Measurements from ENCODE around the gene MYOG.

MYOG gene

DNA sequence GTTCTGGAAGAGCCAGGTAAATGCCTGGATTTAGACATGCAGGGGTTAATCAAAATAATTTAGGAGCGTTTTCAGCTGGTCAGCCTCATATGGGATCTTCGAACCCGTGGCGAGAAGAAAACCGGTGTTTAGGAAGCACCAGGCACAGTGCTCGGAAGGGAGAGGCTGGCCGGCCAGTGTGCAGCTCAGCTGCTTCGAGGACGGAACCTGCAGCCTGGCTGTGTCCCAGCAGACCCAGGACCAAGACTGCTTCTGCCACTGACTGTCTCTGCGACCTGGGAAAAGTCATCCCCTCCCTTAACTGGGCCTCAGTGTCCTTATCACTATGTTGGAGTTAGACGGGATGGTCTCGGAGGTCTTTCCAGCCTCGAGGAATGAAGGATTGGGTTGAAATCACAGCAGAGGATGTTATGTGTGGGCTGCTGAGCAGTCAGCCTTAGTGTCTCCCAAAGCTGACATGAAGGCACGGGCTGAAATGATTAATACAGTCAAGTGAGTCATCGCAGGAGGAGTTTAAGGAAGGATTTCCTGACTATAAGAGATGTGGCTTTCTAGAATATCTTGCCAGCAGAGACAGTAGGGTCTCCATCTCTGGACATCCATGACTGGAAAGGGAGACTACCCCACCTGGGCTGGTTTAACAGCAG is 38.7 kb downstream of the MYOG start:
- no peak for DNase-seq (ENCODE audit: low read depth in 2 of 2)

DNA sequence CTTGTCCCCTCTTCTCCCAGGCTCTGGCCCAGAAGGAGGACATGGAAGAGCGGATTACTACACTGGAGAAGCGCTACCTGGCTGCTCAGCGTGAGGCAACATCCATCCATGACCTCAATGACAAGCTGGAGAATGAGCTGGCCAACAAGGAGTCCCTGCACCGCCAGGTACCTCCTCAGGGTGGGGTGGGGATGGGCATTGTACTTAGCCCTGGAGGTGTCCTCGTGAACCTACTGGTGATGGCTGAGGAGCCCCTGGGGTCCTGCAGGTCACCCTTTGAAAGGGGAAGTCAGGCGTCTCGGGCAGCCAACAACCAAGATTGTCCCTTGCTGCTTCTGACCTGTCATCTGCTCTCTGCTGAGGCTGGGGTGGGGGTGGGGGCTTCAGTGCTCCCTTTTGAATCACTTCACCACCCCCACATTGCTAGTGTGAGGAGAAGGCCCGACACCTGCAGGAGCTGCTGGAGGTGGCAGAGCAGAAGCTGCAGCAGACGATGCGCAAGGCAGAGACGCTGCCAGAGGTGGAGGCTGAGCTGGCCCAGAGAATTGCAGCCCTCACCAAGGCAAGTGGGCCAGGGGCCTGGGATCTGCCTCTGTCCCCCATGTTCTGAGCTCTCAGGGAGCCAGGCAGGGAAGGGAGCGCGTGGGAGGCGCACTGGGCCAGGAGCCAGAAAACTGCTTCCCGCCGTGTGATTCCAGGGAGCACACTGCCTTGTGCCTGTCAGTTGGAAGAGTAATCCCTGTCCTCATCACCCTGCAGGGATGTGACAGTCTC is 39.8 kb downstream of the MYOG start:
- no peak for DNase-seq (ENCODE audit: low read depth in 2 of 2)

DNA sequence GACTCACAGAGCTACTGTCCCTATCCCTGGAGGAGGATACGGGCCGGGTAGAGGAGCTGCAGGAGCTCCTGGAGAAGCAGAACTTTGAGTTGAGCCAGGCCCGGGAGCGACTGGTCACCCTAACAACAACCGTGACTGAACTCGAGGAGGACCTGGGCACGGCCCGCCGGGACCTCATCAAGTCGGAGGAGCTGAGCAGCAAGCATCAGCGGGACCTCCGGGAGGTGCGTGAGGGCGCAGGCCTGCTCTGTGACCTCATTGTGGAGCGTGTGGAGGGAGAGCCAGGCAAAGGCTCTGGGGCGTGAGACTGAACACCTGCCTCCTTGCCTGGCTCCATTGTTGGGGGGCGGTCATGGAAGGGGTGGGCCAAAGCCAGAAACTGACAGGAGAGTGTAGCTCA is 40.5 kb downstream of the MYOG start:
- DNase-seq (ENCODE audit: low read depth in 2 of 2), result no peak

DNA sequence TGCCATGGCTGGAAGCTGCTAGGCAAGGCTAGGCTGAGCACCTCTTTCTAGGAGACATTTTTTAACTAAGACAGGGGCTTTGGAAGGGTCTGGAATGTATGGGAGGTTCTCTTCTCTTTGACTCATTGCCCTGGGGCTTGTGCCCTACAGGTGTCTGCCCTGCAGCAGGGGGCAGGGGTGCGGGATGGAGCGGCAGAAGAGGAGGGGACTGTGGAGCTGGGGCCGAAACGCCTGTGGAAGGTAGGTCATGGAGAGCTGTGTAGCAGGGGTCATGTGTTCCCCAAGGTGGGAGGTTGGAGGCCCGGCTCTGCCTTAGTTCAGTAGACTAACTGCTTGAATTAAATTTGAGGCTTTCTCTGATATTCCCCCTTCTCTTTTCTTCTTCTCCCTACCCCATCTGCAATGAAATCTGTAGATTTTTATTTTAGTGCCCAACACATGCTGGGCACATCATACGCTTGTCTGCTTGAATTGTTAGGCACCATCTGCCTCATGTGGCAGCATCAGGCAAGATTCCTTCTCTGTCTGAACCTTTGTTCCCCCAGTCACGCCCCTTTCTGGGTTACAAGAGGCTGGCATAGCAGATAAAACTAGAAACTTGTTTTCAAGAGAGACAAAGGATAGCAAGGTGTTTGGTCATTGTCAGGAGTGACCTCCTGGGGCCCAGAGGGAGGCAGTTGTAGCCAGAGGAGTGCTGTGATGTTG is 41.1 kb downstream of the MYOG start:
- DNase-seq (ENCODE audit: low read depth in 2 of 2), result no peak

DNA sequence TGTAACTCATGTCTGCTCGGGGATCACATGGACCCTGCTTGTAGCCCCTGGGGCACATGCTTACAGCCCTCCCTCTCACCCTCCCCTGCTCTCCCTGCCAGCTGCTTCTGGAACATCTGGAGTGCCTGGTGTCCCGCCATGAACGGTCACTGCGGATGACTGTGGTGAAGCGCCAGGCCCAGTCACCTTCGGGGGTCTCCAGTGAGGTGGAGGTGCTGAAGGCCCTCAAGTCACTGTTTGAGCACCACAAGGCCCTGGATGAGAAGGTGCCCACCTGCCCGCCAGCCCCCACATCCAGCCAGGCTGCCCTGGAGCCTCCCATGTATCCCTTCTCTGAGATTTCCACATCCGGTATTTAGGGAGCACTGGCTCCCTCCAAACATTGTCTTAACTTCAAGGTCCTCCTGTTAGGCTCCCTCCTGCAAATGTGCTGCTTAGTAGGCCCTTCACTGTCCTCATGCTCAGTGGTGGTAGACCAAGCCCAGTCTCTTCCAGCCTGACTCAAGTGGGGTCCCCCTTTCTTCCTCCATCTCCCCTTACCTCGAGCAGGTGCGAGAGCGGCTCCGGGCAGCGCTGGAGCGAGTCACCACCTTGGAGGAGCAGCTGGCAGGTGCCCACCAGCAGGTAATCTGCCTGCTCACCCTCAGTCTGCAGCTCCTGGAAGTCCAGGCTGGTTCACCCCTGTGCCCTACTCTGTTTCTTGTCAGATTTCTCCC is 41.8 kb downstream of the MYOG start:
- no peak for DNase-seq (ENCODE audit: low read depth in 2 of 2)

DNA sequence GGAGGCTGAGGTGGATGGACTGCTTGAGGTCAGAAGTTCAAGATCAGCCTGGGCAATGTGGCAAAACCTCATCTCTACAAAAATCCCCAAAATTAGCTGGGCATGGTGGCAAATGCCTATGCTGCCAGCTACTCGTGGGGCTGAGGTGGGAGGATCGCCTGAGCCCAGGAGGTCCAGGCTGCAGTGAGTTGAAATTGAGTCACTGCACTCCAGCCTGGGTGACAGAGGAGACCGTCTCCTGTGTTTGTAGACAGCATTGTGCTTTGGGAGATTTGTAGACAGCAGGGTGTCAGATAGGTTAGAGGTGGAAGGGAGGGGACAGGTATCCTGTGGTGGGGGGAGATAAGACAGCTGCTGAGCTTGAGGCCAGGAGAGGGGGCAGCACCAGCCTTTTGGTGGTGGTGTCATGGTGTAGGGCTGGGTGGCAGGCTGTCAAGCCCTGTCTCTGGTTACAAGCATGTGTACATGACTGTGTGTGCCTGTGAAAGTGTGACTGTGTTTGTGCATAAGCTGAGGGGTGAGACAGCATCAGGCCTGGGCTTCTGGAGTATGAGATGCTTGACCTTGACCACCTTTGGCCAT is 44.4 kb downstream of the MYOG start:
- no peak for DNase-seq (ENCODE audit: low read depth in 2 of 2)

DNA sequence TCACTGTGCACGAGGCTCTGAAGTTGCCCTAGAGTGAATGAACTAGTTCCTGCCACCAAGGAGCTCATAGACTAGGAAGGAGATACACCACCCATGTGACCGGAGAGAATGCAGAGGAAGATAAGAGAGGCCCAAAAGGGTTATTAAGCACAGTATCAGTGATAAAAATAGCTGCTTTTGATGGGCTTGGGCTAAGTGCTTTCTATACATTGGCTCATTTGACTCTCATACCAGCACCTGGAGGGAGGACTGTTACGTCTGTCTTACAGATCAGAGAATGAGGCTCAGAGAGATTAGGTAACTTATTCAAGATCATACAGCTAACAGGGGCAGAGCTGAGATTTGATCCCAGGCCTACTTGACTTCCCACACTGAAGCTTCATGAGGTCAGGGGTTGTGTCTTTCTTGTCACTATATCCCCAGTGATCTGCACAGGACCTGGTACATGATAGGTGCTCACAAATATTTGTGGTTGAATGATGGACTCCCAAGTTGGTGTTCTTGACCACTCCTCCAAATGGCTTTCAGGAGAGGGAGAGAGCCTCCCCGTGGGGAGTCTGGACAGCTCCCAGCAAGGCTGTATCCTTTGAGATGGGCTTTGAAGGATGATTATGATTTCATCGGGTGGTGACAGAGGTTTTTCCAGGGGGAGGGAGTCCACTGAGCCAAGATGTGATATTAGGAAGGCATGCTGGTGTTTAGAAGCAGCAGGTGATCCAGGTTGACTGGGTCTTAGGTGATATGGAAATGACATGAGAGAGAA is 45.1 kb downstream of the MYOG start:
- DNase-seq (ENCODE audit: low read depth in 2 of 2), result no peak

DNA sequence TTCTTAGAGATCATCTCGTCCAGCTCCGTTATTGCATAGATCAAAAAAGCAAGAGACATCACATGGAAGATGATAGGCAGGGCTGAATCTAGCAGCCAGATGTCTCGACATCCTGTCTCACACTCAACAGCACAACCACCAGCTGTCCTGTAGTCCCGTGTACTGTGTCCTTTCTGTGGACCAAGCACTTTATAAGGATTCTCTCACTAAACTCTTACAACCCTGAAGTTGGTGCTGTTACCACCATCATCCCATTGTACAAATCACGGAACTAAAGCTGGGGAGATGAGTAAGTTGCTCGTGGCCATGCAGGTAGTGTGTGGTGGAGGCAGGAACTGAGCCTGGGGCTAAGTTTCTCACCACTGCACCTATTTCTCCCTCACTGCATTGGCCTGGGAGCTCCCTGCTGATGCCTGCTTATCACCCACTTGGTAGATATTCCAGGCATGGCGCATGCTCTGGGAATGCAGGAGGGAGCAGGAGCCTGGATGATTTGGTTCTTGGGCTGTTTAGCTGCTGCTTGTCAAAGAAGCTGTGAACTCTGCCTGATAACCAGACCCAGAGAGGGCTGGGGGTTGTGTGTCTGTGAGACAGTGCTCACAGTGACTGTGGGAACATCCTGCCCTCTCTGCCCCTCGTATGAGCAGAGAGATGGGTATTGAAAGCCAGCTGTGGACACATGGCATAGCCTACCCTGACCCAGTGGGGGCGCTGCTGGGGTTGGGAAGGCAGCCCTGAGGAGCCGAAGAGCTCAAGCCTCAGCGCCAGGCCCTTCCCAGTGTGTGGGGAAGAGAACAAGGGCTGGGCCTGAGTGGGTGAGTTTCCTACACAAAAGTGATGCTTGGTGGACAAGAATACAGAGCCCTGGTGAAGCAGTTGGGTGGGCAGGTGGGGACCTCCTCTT is 46.0 kb downstream of the MYOG start:
- DNase-seq (ENCODE audit: low read depth in 2 of 2), result no peak

DNA sequence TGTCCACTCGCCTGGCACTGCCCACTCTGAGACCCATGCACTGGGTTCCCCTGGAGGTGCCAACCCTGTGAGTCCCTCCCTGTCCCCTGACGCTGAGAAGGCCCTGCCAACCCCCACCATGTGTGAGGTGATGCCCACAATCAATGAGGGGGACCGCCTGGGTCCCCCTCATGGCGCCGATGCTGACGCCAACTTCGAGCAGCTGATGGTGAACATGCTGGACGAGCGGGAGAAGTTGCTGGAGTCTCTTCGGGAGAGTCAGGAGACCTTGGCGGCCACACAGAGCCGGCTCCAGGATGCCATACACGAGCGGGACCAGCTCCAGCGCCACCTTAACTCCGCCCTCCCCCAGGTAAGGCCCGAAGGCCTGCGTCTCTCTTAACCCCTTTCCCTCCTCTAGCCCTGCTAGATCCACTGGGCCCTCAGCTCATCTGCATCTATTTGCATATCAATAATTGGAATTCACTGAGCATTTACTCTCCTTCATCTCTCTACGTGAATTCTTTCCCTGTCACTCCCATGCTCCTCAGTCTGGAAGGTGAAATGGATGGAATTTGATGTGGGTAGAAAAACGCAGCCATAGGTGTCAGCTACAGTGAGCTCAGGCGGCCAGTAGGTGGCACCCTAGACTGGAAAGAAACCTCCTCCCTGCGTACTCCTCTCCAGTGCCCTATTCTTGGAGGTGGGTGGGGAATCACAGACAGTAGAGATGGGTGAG is 46.8 kb downstream of the MYOG start:
- DNase-seq (ENCODE audit: low read depth in 2 of 2), result peak; percentile 52 to 62

DNA sequence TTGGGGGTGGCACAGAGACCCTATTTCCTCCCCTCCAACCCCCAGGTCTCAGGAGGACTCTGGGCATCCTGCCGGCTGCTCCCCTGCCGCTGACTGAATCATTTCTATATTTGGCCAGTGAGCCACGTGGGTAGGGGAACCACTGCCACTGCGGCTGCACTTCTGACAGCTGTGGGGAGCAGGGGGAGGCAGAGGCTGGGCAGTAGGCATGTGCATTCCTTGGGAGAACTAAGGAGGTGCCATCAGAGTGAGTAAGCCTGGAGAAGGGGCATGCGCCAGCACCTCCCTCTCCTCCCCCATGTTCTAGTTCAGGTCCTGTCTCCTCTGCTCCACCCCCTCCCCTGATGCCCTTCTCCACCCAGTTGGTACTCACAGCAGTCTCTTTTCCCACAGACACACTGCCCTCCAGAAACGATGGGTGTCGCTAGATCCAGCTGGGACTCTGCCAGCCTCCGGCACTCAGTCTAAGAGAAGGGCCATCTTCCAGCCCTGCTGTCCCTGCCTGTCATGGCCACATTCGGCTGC is 47.5 kb downstream of the MYOG start:
- DNase-seq (ENCODE audit: low read depth in 2 of 2), result no peak

DNA sequence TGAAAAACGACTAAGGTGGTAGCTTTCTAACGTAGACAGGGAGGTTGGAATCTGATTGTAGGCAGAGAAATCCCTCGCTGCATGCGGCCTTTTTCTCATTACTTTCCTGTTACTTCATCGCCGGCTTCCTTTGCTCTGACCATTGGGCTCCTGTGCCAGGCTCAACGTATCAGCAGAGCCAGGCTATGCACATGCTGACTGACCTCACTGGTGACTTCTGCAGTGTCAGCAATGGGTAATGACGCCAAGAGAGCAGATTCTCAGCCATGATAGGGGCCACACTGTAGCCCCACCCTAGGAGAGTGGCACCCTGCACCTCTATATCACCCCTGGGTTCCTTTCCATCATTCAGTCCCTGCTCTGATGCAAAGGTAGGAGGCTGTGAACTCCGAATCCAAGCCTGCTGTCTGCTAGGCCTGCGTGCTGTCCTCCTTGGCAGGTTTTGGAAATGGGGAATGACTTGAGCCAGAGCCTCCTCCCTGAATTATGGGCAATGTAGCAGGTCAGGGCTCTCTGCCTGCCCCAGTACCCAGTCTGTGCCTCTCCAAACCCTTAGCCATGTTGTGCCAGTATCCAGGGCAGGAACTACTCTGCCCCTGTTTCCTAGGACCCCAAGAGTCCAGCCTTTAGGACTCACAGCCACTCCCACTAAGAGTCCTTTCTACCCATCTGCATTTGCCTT is 48.2 kb downstream of the MYOG start:
- no peak for DNase-seq (ENCODE audit: low read depth in 2 of 2)

DNA sequence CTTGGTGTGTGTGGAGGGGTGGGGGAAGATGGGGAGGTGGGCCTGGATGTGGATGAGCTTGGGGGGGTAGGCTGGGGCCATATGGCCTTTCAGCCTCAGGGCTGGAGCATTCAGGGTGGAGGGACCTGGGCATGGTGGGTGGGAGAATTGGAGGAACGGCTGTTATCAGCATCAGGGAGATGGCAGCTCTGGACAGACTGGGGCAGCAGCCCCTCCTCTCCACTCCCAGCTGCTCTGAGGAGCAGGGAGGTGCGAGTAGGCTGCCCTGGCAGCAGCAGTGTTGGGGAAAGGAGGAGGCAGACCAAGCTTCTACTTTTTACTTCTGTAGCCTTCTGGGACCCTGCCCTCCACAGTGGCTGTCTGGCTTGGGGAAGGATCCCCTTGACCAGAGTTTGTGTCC is 49.3 kb downstream of the MYOG start:
- no peak for DNase-seq (ENCODE audit: low read depth in 2 of 2)

DNA sequence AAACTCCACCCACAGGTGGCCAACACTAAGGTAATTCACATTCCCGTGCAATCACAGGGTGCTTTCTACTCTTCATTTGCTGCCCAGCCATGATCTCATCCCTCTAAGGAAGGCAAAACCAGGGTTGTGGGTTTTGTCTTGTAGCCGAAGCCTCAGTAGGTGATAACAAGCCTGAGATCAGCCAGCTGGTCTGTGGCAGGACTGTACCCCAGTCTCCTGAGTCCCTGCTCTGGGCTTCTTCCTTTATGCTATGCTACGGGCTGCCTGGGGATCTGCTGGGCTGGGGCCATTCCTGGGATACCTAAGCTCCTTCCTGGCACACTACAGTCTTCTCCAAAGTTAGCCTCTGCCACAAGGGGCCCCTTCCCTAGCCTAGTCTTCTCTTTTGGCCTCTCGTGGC is 49.7 kb downstream of the MYOG start:
- no peak for DNase-seq (ENCODE audit: low read depth in 2 of 2)

DNA sequence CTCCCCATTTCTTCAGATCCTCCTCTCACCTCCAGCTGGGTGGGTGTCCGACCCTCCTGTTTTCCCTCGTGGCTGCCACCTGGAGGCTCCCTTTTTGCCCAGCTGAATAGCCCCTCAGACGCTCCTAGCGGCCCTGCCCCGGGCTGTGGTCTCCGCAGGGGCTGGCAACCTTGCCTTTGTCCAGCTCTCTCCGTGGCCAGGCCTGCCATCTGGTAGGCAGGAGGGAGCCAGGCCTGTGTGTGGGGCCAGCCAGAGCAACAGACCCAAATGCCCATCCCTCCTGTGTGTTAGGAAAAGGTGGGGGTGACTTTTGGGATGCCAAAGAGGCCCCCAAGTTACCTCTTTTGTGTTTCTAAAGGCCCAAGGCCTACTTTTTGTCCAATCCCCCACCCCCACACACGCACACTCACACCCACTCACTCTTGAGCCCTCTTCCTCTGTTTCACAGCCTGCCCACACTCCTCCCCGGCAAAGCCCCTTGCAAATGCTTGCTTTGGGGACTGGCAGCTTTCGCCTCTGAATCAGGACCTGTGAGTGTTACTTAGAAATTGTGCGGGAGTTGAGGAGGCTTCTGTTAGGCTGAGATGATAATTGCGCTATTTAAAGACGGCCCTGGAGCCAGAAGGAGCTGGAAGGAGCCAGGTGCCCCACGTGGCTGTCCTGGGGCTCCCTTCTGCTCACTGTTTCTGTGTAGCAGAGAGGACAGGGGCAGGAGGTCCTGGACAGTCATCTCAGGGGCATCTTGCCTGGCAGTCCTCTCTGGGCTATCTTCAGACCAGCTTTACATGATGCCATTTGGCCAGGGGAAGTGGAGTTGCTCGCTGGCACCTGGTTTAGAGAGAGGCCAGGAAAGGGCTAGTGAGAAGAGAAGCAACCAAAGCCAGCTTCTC is 50.5 kb downstream of the MYOG start:
- DNase-seq (ENCODE audit: low read depth in 2 of 2), result no peak

DNA sequence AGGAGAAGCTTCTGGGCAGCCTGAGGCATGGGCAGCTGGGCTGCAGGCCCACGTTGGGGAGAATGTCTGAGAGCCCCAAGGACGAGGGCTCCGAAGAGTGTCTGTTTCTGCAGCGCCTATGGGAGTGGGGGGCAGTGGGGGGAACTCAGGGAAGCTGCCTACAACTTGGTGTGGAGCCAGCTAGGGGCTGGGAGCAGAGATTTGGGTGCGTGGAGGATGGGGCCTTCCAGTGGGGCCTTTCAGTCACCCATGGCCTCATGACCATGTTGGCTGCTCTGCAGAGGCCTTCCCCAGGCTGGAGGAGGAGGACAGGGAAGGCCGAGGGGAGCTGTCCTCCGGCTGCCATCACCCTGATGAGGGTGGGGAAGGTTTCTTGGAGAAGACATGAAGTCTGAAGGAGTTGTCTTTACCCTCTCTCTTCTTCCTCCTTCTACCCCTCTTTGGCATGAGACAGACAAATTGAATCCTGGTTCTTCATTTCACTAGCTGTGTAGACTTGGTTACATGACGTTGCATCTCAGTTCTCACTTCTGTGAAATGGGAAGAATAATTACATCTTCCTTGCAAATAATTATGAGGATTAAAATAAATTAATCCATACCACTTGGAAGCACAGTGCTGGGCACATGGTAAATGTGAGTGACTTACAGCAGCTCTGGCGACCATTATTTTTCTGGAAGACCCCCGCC is 51.2 kb downstream of the MYOG start:
- DNase-seq (ENCODE audit: low read depth in 2 of 2), result no peak

DNA sequence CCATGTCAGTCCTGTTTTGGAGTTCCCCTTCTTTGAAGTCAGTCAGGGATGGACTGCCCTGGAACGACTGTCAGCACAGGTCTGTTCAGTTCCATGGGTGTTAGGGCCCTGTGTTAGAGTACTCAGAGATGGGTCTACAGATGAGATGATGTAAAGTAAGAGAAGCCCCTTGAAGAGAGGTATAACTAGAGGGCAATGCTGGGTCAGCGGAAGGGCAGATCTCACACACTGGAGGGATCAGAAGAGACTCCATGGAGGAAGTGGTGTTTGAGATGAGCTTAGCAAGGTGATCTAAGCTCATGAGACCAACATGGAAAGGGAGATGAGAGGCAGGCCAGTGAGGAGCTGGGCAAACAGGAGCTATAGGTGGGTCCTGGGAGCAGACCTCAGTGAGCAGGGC is 51.9 kb downstream of the MYOG start:
- no peak for DNase-seq (ENCODE audit: low read depth in 2 of 2)

DNA sequence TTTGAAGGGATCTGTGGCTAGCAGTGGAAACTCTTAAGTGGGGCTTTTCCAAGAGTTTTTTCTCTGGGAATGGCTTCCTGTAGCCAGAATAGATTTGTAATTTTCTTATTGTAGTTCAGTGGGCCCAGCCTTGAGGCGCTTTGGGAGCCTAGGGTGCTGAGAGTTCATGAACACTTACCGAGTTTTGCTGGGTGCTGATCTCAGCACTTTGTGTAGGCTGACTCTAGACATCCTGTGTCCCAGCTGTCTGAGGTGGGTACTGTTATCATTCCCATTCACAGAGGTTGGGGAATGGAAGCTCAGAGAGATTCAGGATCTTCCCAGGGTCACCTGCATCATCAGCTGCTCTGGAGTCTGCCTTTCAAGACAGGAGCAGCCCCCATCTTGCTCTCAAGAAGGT is 52.5 kb downstream of the MYOG start:
- no peak for DNase-seq (ENCODE audit: low read depth in 2 of 2)

All from activated CD4-positive, alpha-beta T cell treated with anti-CD3 and anti-CD28 coated beads for 24 hours (primary cell).